GM12891 (cell line): ENCODE results near the gene CCBE1.

ENCODE experiments used
- POLR2A ChIP-seq: IDR thresholded peaks from 2 replicates; pipeline ENCODE4 v1.6.1; 2011; ENCODE audit warnings: low read depth, low read length, control low read depth
- POLR2AphosphoS5 ChIP-seq: IDR thresholded peaks from 2 replicates; pipeline ENCODE4 v1.6.1; 2011; ENCODE audit warnings: low read depth, low read length, control low read depth
- POU2F2 ChIP-seq: IDR thresholded peaks from 2 replicates; pipeline ENCODE4 v1.6.1; 2011; ENCODE audit warnings: low read depth, mild to moderate bottlenecking, control low read depth, low read length, moderate library complexity
- TAF1 ChIP-seq: IDR thresholded peaks from 2 replicates; pipeline ENCODE4 v1.6.1; 2011; ENCODE audit warnings: low read depth, low read length, control low read depth

GRCh38 chr18:59423259-59423658 lies 274.0 kb downstream of the CCBE1 start:
- TF ChIP-seq POLR2A, result no peak
- TF ChIP-seq TAF1, result no peak
- TF ChIP-seq POLR2AphosphoS5, result no peak
- no peak for TF ChIP-seq POU2F2
